ENCODE data around the gene KIAA1217.

Gene KIAA1217

DNA sequence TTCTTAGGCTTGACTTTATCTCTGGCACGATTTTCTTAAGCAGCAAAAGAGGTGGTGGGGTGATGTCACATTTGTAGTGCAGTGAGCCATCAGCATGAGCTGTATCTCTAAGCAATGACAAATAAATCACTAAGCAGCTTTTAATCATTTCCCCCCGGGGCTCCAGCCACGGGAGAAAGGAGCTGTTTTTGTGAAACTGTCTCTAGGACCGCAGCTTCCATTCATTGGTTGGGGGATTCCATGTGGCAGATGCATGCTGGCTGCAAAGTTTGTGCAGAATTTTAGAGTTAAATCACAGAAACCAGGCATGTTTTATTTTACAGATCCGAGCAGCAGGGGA lies 464 bp downstream of the KIAA1217 start:
- TF ChIP-seq, protein P1, sequence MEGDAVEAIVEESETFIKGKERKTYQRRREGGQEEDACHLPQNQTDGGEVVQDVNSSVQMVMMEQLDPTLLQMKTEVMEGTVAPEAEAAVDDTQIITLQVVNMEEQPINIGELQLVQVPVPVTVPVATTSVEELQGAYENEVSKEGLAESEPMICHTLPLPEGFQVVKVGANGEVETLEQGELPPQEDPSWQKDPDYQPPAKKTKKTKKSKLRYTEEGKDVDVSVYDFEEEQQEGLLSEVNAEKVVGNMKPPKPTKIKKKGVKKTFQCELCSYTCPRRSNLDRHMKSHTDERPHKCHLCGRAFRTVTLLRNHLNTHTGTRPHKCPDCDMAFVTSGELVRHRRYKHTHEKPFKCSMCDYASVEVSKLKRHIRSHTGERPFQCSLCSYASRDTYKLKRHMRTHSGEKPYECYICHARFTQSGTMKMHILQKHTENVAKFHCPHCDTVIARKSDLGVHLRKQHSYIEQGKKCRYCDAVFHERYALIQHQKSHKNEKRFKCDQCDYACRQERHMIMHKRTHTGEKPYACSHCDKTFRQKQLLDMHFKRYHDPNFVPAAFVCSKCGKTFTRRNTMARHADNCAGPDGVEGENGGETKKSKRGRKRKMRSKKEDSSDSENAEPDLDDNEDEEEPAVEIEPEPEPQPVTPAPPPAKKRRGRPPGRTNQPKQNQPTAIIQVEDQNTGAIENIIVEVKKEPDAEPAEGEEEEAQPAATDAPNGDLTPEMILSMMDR (conservative IDR thresholded peaks at IDR 0.05) = no peak
- no peak for TF ChIP-seq ZFX (IDR thresholded peaks at IDR 0.05)
- H3K27ac ChIP-seq = peak overlapping the region; percentile 86

DNA sequence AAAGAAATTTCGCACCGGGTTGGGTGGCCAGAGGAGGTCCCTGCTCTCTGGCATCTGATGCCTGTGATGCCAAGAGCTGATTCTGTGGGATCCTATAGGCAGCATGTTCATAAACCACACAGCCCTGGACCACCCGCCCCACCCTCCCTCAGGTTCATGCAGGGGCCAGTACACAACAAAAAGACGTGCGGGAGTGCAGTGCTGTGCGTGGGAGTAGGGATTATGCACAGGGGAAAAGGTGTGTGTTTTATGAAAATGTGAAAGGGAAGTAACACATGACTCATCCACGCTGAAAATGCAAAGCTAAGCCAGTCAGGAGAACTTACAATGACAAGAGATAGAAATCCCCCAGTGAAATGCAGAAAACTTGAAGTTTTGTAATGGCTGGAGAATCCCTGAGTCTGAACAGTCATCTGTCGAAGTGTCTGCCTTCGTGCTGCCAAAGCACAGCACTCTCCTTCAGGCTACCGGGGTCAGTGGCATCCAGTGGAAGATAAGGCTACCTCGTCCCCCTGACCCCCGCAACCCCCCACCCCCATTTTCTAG lies 1.1 kb downstream of the KIAA1217 start:
- peak overlapping the region; percentile 86 for H3K27ac ChIP-seq

DNA sequence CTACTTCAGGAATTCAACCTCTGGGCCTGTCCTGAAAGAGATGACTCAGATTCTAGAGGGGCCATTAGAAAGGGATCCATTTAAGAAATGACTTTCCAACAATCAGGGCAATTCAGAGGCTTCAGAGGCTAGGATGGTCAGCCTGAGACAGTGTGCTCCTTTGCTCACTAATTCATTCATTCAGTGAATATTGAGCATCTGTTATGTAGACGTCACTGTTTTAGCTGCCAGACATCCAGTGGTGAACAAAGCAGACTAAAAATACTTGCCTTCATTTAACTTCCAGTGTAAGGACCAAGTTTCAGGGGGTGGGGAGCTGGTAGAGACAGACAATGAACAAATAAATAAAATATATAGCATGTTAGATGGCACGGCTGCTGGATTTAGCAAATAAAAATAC lies 1.6 kb downstream of the KIAA1217 start:
- TF ChIP-seq, protein P1 (conservative IDR thresholded peaks at IDR 0.05) = no peak
- no peak for TF ChIP-seq ZFX (IDR thresholded peaks at IDR 0.05)
- H3K27ac ChIP-seq = peak overlapping the region; percentile 86; the same call in 1 of the 2 replicates

More for the DNA sequence above, 1.1 kb downstream of the KIAA1217 start:
- TF ChIP-seq ZFX (IDR thresholded peaks at IDR 0.05) = no peak
- TF ChIP-seq, protein P1 (conservative IDR thresholded peaks at IDR 0.05) = no peak

DNA sequence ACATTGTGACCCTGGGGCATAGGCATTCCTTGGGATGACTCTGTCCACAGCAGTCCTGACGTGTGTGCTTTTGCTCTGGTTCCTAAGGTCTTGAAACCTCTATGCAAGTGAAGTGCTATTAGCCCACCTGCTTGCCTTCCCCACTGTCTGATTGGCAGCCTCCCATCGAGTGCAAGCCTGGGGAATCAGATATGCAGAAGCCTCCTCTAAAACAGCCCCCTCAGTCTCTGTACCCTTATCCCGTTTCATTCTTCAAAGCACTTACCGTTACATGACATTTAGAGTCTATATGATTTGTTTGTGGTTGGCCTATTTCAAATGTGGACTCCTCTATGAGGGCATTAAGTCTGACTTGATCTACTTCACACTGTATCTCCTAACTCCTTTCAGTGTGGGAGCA lies 4.3 kb downstream of the KIAA1217 start:
- H3K27ac ChIP-seq = no peak overlapping the region
- TF ChIP-seq, protein P1 (conservative IDR thresholded peaks at IDR 0.05) = no peak
- TF ChIP-seq ZFX (IDR thresholded peaks at IDR 0.05) = no peak

DNA sequence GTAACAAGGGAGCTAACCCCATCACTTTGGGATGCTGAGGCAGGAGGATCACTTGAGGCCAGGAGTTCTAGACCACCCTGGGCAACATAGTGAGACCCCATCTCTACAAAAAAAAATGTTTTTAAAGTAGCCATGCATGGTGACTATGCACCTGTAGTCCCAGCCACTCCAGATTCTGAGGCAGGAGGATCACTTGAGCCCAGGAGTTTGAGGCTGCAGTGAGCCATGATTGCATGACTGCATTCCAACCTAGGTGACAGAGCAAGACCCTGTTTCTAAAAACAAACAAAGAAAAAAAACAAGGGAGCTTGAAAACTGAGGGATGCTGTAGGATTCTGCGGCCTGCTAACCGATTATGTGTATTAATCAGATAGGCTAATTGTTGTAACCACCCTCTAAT lies 4.9 kb downstream of the KIAA1217 start:
- H3K27ac ChIP-seq = no peak overlapping the region
- TF ChIP-seq ZFX (IDR thresholded peaks at IDR 0.05) = no peak
- TF ChIP-seq, protein P1 (conservative IDR thresholded peaks at IDR 0.05) = no peak

DNA sequence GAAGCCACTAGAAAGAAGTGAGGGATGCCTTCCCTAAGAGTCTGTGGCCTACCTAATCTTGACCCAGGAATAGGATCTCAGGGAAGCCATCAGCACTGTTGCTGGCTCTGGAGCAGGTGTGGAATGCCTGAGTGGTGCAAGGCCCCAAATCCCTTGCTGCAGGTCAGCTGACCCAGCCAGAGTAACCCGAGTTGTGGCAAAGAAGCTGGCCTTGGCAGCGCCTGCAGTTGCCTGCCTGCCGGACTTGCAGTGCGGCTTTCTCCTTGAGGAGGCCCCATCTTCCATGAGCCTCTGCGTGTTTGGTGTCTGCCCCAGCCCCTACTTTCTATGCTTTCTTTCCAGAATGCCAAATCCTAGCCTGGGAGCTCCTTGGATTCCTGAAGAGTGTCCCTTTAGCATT lies 5.8 kb downstream of the KIAA1217 start:
- H3K27ac ChIP-seq = no peak overlapping the region
- TF ChIP-seq, protein P1 (conservative IDR thresholded peaks at IDR 0.05) = no peak
- no peak for TF ChIP-seq ZFX (IDR thresholded peaks at IDR 0.05)

DNA sequence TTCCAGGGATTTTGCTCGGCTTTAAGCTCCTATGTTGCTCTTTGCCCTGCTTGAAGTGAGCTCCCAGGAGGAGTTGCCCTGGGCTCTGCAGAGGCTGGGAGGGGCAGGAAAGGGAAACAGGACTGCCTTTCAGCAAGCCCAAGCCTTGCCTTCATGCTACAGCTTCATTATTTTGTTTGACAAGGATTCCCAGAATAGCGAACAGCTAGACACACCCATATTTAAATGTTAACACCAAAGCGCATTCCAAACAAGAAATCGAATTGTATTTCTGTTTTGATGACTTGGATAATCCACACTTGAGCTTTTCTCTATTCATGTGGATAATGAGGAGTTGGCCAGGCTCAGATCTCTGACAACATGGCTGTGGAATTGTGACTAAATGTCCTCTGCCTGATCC lies 6.3 kb downstream of the KIAA1217 start:
- TF ChIP-seq, protein P1 (conservative IDR thresholded peaks at IDR 0.05) = no peak
- no peak for TF ChIP-seq ZFX (IDR thresholded peaks at IDR 0.05)
- no peak overlapping the region for H3K27ac ChIP-seq
